Osteoblast (primary cell): Measurements from ENCODE around the gene C14orf180. TPM values are rescaled to one million over a fixed set of nuclear protein-coding genes. Genes with fewer than 3 reads are reported as not detected.
A peak's percentile ranks its signal among the peaks of the same experiment; 100 is the strongest.

Experiments used
- DNase-seq: peaks from one replicate; pipeline ENCODE4 v3.0.0; 2011; ENCODE audit warnings: low spot score, mixed read lengths; ENCODE audit not compliant: insufficient read length; ENCODE audit errors: missing footprints
- H2AFZ ChIP-seq: 2 replicates; pipeline ENCODE4 v1.6.0; 2011; ENCODE audit warnings: mild to moderate bottlenecking, low read length
- H3K27ac ChIP-seq: 2 replicates; pipeline ENCODE4 v1.5.1; 2011; ENCODE audit warnings: mild to moderate bottlenecking, low read depth, low read length, moderate library complexity
- H3K27me3 ChIP-seq: 2 replicates; pipeline ENCODE4 v1.6.0; 2012; ENCODE audit warnings: mild to moderate bottlenecking, control low read depth, inconsistent platforms, low read length, moderate library complexity; ENCODE audit not compliant: insufficient read depth
- H3K36me3 ChIP-seq: 2 replicates; pipeline ENCODE4 v1.5.1; 2011; ENCODE audit warnings: mild to moderate bottlenecking, low read length, control low read depth, moderate library complexity; ENCODE audit not compliant: insufficient read depth
- H3K4me1 ChIP-seq: 2 replicates; pipeline ENCODE4 v1.5.1; 2011; ENCODE audit warnings: mild to moderate bottlenecking, low read length, control low read depth, moderate library complexity; ENCODE audit not compliant: insufficient read depth
- H3K4me2 ChIP-seq: 2 replicates; pipeline ENCODE4 v1.6.0; 2011; ENCODE audit warnings: mild to moderate bottlenecking, low read length; ENCODE audit not compliant: insufficient read depth
- H3K4me3 ChIP-seq: fragments of 200-600 bp; sonication (generic); 3 replicates; pipeline ENCODE4 v1.5.1; 2012; ENCODE audit warnings: mild to moderate bottlenecking, low read length, inconsistent platforms; ENCODE audit not compliant: insufficient read depth
- H3K79me2 ChIP-seq: 2 replicates; pipeline ENCODE4 v1.6.0; 2012; ENCODE audit warnings: mild to moderate bottlenecking, low read length, control low read depth, inconsistent platforms; ENCODE audit not compliant: insufficient read depth
- H3K9me3 ChIP-seq: 2 replicates; pipeline ENCODE4 v1.5.1; 2011; ENCODE audit warnings: low read depth, low read length, control low read depth
- H4K20me1 ChIP-seq: 2 replicates; pipeline ENCODE4 v1.6.0; 2012; ENCODE audit warnings: mild to moderate bottlenecking, low read length, control low read depth; ENCODE audit not compliant: insufficient read depth
- total RNA-seq: library from RNA; depleted of rRNA; stranded (reverse); fragments of >200 nt; gene quantifications from 2 replicates; pipeline ENCODE4 v1.2.3, GENCODE V29; 2012
- TF ChIP-seq, protein P1 (sequence below): IDR thresholded peaks from 2 replicates; pipeline ENCODE4 v1.5.1; 2011; ENCODE audit warnings: mild to moderate bottlenecking, low read depth, low read length, moderate library complexity; ENCODE audit errors: extremely low read depth

The C14orf180 gene
- total RNA-seq, 1 donor = not detected

DNA sequence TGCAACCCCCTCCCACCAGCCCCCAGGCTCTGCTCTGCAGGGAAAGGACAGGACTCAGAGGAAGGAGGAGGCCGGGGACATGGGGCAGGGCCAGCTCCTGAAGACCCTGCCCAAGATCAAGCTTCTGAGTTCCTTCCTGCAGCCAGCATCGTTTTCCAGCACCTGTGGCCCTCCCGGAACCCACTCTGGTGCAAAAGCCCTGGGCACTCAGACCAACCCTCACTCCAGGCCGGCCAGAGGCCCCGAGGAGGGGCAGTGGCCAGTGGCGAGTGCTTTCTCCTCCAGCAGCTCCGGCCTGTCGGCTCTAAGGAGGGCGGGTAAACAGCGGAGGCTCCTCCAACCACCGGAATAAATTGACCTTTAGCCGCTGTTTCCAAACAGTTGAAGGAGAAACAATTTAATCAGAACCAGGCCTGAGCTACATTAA, 14.2 kb downstream of the C14orf180 start:
- Histone ChIP-seq H3K79me2 (no peaks in the 10 kb centered on the region), H2AFZ (no peak overlapping the region), H3K4me2 (no peak overlapping the region), H3K4me3 (no peak overlapping the region), H3K4me1 (no peaks in the 10 kb centered on the region), H3K36me3 (no peaks in the 10 kb centered on the region), H4K20me1 (no peaks in the 10 kb centered on the region), H3K9me3 (no peaks in the 10 kb centered on the region), H3K27ac (no peak overlapping the region), H3K27me3 (no peaks in the 10 kb centered on the region)
- TF ChIP-seq, protein P1, sequence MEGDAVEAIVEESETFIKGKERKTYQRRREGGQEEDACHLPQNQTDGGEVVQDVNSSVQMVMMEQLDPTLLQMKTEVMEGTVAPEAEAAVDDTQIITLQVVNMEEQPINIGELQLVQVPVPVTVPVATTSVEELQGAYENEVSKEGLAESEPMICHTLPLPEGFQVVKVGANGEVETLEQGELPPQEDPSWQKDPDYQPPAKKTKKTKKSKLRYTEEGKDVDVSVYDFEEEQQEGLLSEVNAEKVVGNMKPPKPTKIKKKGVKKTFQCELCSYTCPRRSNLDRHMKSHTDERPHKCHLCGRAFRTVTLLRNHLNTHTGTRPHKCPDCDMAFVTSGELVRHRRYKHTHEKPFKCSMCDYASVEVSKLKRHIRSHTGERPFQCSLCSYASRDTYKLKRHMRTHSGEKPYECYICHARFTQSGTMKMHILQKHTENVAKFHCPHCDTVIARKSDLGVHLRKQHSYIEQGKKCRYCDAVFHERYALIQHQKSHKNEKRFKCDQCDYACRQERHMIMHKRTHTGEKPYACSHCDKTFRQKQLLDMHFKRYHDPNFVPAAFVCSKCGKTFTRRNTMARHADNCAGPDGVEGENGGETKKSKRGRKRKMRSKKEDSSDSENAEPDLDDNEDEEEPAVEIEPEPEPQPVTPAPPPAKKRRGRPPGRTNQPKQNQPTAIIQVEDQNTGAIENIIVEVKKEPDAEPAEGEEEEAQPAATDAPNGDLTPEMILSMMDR = no peak
- DNase-seq = no peak

DNA sequence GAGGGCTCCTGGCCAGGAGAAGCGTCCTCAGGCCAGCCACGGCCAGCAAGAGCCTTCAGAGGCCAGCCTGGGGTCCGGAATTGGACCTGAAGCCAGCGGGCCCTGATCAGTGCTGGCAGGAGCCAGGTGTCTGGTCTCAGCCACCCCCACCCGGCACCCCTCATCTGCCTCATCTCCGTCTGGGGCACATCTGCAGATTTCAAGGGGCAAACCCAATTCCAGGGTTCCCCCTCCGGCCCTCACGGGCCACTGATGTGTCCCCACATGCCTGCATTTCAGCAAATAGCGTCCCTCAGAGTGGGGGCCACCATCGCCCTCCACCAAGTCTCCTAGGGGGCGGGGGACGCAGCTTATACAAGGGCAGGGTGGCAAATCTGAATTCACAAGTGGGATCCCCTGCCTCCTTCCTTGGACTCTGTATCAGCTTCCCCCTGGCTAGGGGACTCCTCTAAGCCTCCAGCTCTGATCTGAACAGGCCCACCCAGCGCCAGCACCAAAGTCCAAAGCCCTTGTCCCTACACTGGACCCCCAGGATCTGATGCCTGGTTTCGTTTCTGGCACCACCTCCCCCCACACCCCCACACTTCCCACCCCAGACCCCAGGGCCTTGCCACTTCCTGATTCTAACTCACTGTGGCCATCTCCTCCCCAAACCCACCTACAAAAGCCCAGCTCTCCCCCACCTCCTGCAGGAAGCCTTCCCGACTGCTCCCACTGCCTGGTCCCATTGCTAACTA, 14.9 kb downstream of the C14orf180 start:
- no peak overlapping the region for H3K4me3 ChIP-seq
- TF ChIP-seq, protein P1 = no peak
- no peak overlapping the region for H3K4me2 ChIP-seq
- H4K20me1 ChIP-seq = no peaks in the 10 kb centered on the region
- no peaks in the 10 kb centered on the region for H3K9me3 ChIP-seq
- no peaks in the 10 kb centered on the region for H3K79me2 ChIP-seq
- H3K4me1 ChIP-seq = no peaks in the 10 kb centered on the region
- no peaks in the 10 kb centered on the region for H3K36me3 ChIP-seq
- DNase-seq = peak; percentile 82
- no peak overlapping the region for H2AFZ ChIP-seq
- H3K27ac ChIP-seq = no peak overlapping the region
- no peaks in the 10 kb centered on the region for H3K27me3 ChIP-seq

DNA sequence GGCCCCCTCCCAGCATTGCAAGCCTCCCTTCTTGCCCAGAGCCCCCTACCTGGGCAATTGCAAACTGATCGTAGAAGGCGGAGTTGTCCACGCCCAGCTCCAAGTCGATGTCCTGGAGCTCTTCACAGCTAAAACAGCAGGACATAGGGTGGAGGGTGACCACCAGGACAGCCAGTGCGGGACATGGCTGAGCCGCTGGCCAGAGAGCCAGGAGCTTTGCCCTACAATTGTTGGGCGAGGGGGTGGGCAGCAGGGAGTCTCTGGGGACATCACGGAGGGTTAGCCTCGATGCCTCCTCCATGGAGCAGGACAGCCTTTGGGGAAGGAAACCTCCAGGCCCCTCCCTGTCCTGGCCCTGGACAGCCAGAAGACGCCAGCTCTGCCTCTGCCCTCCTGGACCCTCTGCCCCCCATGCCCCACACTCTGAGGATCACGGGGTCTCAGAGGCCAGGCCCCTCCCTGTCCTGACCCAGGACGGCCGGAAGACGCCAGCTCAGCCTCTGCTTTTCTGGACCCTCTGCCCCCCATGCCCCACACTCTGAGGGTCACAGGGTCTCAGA, 15.6 kb downstream of the C14orf180 start:
- H3K27ac ChIP-seq = no peak overlapping the region
- H3K9me3 ChIP-seq = no peaks in the 10 kb centered on the region
- no peak overlapping the region for H2AFZ ChIP-seq
- no peaks in the 10 kb centered on the region for H3K27me3 ChIP-seq
- no peak overlapping the region for H3K4me2 ChIP-seq
- H4K20me1 ChIP-seq = no peaks in the 10 kb centered on the region
- peak; percentile 79 for DNase-seq
- no peaks in the 10 kb centered on the region for H3K36me3 ChIP-seq
- H3K4me1 ChIP-seq = no peaks in the 10 kb centered on the region
- no peak overlapping the region for H3K4me3 ChIP-seq
- TF ChIP-seq, protein P1 = no peak
- H3K79me2 ChIP-seq = no peaks in the 10 kb centered on the region

DNA sequence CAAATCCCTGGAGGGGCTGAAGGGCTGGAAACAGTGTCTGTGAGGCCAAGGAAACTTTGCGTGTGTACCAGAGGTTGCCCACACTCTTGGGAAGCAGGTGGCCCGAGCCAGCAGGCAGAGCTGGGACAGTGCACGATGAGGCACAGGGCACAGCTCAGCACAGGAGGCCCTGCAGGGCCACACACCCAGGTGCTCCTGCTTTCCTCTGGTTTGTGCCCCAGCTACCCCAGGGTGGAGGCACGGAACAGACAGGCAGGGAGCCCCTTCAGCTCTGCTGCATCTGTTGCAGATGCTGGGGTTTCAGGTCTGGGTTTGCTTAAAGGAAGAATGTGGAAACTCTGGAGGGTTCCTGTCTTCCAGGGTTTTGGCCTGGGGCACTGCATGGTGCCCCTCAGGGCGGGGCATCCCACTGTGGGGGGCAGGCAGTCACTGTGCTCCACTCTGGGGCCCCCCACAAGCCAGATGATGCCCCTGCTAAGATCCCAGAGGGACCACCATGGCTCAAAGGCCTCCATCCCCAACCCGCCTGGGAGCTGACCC, 16.4 kb downstream of the C14orf180 start:
- H2AFZ ChIP-seq = no peak overlapping the region
- H4K20me1 ChIP-seq = no peaks in the 10 kb centered on the region
- no peak overlapping the region for H3K27ac ChIP-seq
- H3K4me3 ChIP-seq = no peak overlapping the region
- no peaks in the 10 kb centered on the region for H3K36me3 ChIP-seq
- H3K9me3 ChIP-seq = no peaks in the 10 kb centered on the region
- H3K27me3 ChIP-seq = no peaks in the 10 kb centered on the region
- no peaks in the 10 kb centered on the region for H3K79me2 ChIP-seq
- peak; percentile 83 for DNase-seq
- no peak overlapping the region for H3K4me2 ChIP-seq
- TF ChIP-seq, protein P1 = no peak
- H3K4me1 ChIP-seq = no peaks in the 10 kb centered on the region
